ENCODE measurements around the gene IL24.

DNA sequence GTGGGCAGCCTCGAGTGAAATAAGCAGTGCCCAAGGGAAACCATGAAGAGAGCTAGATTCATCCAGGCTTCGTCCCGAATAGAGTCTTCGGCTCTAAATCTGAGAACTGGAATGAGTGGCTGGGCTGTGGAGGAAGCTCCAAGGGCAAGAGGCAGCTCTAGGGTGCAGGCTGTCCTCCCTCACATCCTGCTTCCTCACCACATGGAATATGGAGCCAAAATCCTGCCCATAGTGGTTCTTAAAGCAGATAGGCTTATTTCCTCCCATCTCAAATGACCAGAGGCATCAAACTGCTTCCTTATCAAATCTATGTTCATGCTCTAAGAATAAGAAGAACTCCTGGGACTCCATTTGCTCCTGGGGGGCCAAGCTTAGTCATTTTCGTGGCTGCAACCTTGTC lies 2.5 kb downstream of the IL24 start:
- TF ChIP-seq, protein P1, sequence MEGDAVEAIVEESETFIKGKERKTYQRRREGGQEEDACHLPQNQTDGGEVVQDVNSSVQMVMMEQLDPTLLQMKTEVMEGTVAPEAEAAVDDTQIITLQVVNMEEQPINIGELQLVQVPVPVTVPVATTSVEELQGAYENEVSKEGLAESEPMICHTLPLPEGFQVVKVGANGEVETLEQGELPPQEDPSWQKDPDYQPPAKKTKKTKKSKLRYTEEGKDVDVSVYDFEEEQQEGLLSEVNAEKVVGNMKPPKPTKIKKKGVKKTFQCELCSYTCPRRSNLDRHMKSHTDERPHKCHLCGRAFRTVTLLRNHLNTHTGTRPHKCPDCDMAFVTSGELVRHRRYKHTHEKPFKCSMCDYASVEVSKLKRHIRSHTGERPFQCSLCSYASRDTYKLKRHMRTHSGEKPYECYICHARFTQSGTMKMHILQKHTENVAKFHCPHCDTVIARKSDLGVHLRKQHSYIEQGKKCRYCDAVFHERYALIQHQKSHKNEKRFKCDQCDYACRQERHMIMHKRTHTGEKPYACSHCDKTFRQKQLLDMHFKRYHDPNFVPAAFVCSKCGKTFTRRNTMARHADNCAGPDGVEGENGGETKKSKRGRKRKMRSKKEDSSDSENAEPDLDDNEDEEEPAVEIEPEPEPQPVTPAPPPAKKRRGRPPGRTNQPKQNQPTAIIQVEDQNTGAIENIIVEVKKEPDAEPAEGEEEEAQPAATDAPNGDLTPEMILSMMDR (conservative IDR thresholded peaks at IDR 0.05 in 1 of 2, IDR thresholded peaks at IDR 0.05 in 1 of 2; ENCODE audit: low read depth in 1 of 2, low read length in 2 of 2) = no peak
- no peak for TF ChIP-seq EZH2 (IDR thresholded peaks at IDR 0.05; ENCODE audit: low read length, missing control alignments)
